Measurements from ENCODE around the gene PABPC1L. TPM values are rescaled to one million over a fixed set of nuclear protein-coding genes. Genes with fewer than 3 reads are reported as not detected.

The PABPC1L gene
- total and polyA plus RNA-seq, 2 of the 13 experiments (the other 11 are each of a cell fraction or from before 2014, with no cell fraction given): 30.8 to 252 TPM

GRCh38 chr20:44967207-44967807 lies 57.4 kb downstream of the PABPC1L start:
- TSS peak; percentile 44 for BruUV-seq (replicated peaks)
- Histone ChIP-seq H2AFZ (ENCODE audit: low read length) (no peak overlapping the region), H3K9ac (ENCODE audit: insufficient read depth, low read depth, low read length) (peak overlapping the region; percentile 83), H4K20me1 (ENCODE audit: insufficient read depth, low read length) (no peaks in the 10 kb centered on the region), H3K79me2 (ENCODE audit: insufficient read depth, low read length) (peaks cover 48% of the 10 kb centered on the region), H3K4me2 (ENCODE audit: low read depth, low read length) (peak overlapping the region; percentile 98), H3K9me3 (ENCODE audit: low read length) (no peaks in the 10 kb centered on the region), H3K36me3 (replicated peaks in 1 of 2; ENCODE audit: control insufficient read depth in 1 of 2, insufficient read depth in 2 of 2, low read length in 2 of 2) (peaks cover 0 to 2% of the 10 kb centered on the region in 2 experiments; a peak in 4 of 5 replicates), H3K4me3 (replicated peaks in 1 of 3; ENCODE audit: insufficient read depth in 1 of 3, low read depth in 2 of 3, low read length in 3 of 3) (peak overlapping the region; percentile 83 to 100 (median 87)), H3K27me3 (ENCODE audit: control insufficient read depth in 1 of 2, insufficient read depth in 2 of 2, low read length in 2 of 2) (peaks cover 0 to 4% of the 10 kb centered on the region in 2 experiments; a peak in 1 of 5 replicates), H3K27ac (ENCODE audit: extremely low read length, insufficient read depth, low read length) (peak overlapping the region; percentile 81), H3K4me1 (ENCODE audit: insufficient read depth, low read length) (peaks cover 60% of the 10 kb centered on the region)
- ChIA-PET POLR2A (interaction anchor here (1.0 to 2.9 kb wide), 4 partner anchors 8 to 82 kb away, joined by 3 to 11 read pairs (median 6); partner anchors contain the start of genes TOMM34 and YWHAB), CTCF (ENCODE audit: low intra/inter-chr PET ratio, low total read pairs) (no interaction called here)
- in situ Hi-C loops (cut with HindIII; ENCODE audit: extremely low pct_ligation_motif_present, low pct_unique_long_range_greater_than_20kb) (no loop called here), intact Hi-C loops (cut with micrococcal nuclease; ENCODE audit: unreplicated experiment) (loop anchor here (2.0 kb wide), 2 partner anchors 57 to 83 kb away; partner anchors contain the start of genes PABPC1L and YWHAB)
- 1% methylated on average over 5 of the region's 5 CpGs for WGBS (ENCODE audit: low lambda C conversion rate)
- no peak for FAIRE-seq
- peak; percentile 49 for DNase-seq (ENCODE audit: low spot score)
- peak; percentile 45 for ATAC-seq
- TF ChIP-seq AGO1 (IDR thresholded peaks at IDR 0.05; ENCODE audit: low read depth, low read length, poor library complexity, severe bottlenecking) (no peak), FLYWCH1 (CRISPR knock-in tag; IDR thresholded peaks at IDR 0.05) (no peak), UBTF (CRISPR knock-in tag; IDR thresholded peaks at IDR 0.05) (0 out of 2 replicates have a peak, but pooled peaks have one; percentile 27), ZNF275 (CRISPR knock-in tag; IDR thresholded peaks at IDR 0.05; ENCODE audit: borderline replicate concordance) (no peak), TARDBP (CRISPR knock-in tag; IDR thresholded peaks at IDR 0.05) (no peak), STAT6 (CRISPR knock-in tag; IDR thresholded peaks at IDR 0.05; ENCODE audit: borderline replicate concordance) (no peak), ZNF773 (CRISPR knock-in tag; IDR thresholded peaks at IDR 0.05; ENCODE audit: borderline replicate concordance) (0 out of 2 replicates have a peak, but pooled peaks have one; percentile 2), ELF3 (CRISPR knock-in tag; IDR thresholded peaks at IDR 0.05) (0 out of 2 replicates have a peak, but pooled peaks have one; percentile 19), WIZ (CRISPR knock-in tag; IDR thresholded peaks at IDR 0.05) (no peak), SMARCC2 (IDR thresholded peaks at IDR 0.05) (no peak), NR2F1 (CRISPR knock-in tag; IDR thresholded peaks at IDR 0.05) (0 out of 4 replicates have a peak, but pooled peaks of 1 of the 2 experiments have one; percentile 10)
- TF ChIP-seq, protein P1, sequence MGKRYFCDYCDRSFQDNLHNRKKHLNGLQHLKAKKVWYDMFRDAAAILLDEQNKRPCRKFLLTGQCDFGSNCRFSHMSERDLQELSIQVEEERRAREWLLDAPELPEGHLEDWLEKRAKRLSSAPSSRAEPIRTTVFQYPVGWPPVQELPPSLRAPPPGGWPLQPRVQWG (CRISPR knock-in tag; IDR thresholded peaks at IDR 0.05; ENCODE audit: borderline replicate concordance, low read depth): no peak
- TF ChIP-seq, protein P2, sequence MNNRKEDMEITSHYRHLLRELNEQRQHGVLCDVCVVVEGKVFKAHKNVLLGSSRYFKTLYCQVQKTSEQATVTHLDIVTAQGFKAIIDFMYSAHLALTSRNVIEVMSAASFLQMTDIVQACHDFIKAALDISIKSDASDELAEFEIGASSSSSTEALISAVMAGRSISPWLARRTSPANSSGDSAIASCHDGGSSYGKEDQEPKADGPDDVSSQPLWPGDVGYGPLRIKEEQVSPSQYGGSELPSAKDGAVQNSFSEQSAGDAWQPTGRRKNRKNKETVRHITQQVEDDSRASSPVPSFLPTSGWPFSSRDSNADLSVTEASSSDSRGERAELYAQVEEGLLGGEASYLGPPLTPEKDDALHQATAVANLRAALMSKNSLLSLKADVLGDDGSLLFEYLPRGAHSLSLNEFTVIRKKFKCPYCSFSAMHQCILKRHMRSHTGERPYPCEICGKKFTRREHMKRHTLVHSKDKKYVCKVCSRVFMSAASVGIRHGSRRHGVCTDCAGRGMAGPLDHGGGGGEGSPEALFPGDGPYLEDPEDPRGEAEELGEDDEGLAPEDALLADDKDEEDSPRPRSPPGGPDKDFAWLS (CRISPR knock-in tag; IDR thresholded peaks at IDR 0.05; ENCODE audit: borderline replicate concordance): no peak

All from HepG2 (cell line).